Activated naive CD8-positive, alpha-beta T cell (primary cell): ENCODE data around the gene SCARB1.

Experiments
- H3K27ac Mint-ChIP-seq: one replicate; pipeline ENCODE4 v1.8.0; 2021; ENCODE audit warnings: mixed read lengths
- H3K27me3 Mint-ChIP-seq: one replicate; pipeline ENCODE4 v1.8.0; 2021; ENCODE audit warnings: mixed read lengths
- H3K36me3 Mint-ChIP-seq: one replicate; pipeline ENCODE4 v1.8.0; 2021; ENCODE audit warnings: mixed read lengths
- H3K4me1 Mint-ChIP-seq: one replicate; pipeline ENCODE4 v1.8.0; 2021; ENCODE audit warnings: low read depth, mixed read lengths
- H3K4me3 Mint-ChIP-seq: one replicate; pipeline ENCODE4 v1.8.0; 2021; ENCODE audit warnings: mild to moderate bottlenecking, mixed read lengths
- H3K9me3 Mint-ChIP-seq: one replicate; pipeline ENCODE4 v1.8.0; 2021; ENCODE audit warnings: low read depth, mixed read lengths

Gene SCARB1

GRCh38 chr12:124814741-124815613 lies 48.7 kb downstream of the SCARB1 start:
- Mint-ChIP-seq H3K27me3 (no peaks in the 10 kb centered on the region), H3K27ac (no peak overlapping the region), H3K4me1 (no peaks in the 10 kb centered on the region), H3K9me3 (no peaks in the 10 kb centered on the region), H3K36me3 (peaks cover 10% of the 10 kb centered on the region), H3K4me3 (no peak overlapping the region)

DNA sequence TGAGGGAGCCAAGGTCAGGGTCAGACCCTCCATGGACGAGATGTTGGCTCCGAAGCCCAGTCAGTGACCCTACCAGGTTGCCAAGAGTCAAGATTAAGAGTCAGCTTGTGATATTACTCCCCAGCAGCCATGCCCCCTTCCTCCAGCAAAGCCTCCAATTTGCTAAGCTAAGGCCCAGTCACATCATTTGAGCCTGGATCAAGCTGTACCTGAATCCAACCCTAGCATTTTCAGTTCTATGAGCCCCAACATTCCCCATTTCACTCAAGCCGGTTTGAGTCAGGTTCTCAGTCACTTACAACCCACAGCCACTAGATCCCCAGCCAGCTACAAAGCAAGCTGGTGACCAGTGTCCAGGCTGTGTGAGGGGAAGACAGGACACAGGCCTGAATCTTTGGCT lies 49.9 kb downstream of the SCARB1 start:
- H3K27ac Mint-ChIP-seq, result no peak overlapping the region

DNA sequence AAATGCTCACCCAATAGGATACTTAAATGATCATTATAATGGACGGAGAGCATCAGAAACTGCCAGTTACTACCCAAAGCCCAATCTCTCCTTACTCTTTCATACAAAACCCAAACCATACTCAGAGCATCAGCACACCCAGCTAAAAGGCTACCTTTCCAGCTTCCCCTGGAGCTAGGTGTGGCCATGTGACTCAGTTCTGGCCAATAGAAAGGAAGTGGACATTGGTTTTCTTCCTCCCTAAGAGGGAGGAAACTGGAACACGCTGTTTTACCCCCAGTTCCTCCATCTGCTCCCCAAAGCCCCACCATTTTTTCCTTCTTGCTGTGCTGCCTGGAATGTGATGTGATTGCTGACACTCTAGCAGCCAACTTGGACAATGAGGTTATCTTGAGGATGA lies 50.7 kb downstream of the SCARB1 start:
- Mint-ChIP-seq H3K36me3 (peaks cover 10% of the 10 kb centered on the region), H3K9me3 (no peaks in the 10 kb centered on the region), H3K4me1 (no peaks in the 10 kb centered on the region), H3K27ac (no peak overlapping the region), H3K4me3 (no peak overlapping the region), H3K27me3 (no peaks in the 10 kb centered on the region)

More for the DNA sequence above, 49.9 kb downstream of the SCARB1 start:
- Mint-ChIP-seq H3K27me3 (no peaks in the 10 kb centered on the region), H3K36me3 (peaks cover 10% of the 10 kb centered on the region), H3K4me3 (no peak overlapping the region), H3K9me3 (no peaks in the 10 kb centered on the region), H3K4me1 (no peaks in the 10 kb centered on the region)

GRCh38 chr12:124812356-124812755 lies 51.3 kb downstream of the SCARB1 start:
- Mint-ChIP-seq H3K36me3 (peaks cover 10% of the 10 kb centered on the region), H3K4me3 (no peak overlapping the region), H3K27ac (no peak overlapping the region), H3K27me3 (no peaks in the 10 kb centered on the region), H3K9me3 (no peaks in the 10 kb centered on the region), H3K4me1 (no peaks in the 10 kb centered on the region)

DNA sequence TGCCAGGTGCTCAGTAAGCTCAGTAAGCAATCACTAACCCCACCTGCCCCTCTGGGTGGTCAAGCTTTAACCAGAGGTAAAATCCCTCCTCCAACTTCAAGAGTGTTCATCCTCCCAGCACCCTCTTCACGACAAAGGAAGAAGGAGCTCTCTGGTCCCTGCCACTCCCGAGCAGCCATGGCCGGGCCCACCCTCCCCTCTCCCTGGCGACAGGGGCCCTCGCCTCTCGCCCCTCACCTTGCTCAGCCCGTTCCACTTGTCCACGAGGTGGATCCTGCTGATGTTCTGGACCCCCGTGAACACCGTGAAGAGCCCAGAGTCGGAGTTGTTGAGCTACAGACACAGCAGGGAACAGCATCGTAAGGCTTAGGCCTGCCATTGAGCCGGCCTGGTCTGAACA lies 52.0 kb downstream of the SCARB1 start:
- H3K27ac Mint-ChIP-seq, result no peak overlapping the region
- H3K4me1 Mint-ChIP-seq, result no peaks in the 10 kb centered on the region
- peaks cover 12% of the 10 kb centered on the region for H3K36me3 Mint-ChIP-seq
- no peaks in the 10 kb centered on the region for H3K27me3 Mint-ChIP-seq
- no peak overlapping the region for H3K4me3 Mint-ChIP-seq
- no peaks in the 10 kb centered on the region for H3K9me3 Mint-ChIP-seq

GRCh38 chr12:124809878-124810277 lies 53.8 kb downstream of the SCARB1 start:
- Mint-ChIP-seq H3K4me3 (no peak overlapping the region), H3K4me1 (no peaks in the 10 kb centered on the region), H3K27me3 (no peaks in the 10 kb centered on the region), H3K9me3 (no peaks in the 10 kb centered on the region), H3K27ac (no peak overlapping the region), H3K36me3 (peaks cover 12% of the 10 kb centered on the region)

- peaks cover 14% of the 10 kb centered on the region for H3K36me3 Mint-ChIP-seq
- H3K4me3 Mint-ChIP-seq, result no peak overlapping the region
- no peaks in the 10 kb centered on the region for H3K27me3 Mint-ChIP-seq
- no peak overlapping the region for H3K27ac Mint-ChIP-seq
- H3K4me1 Mint-ChIP-seq, result no peaks in the 10 kb centered on the region
- H3K9me3 Mint-ChIP-seq, result no peaks in the 10 kb centered on the region
Measured at GRCh38 chr12:124809391-124809790, 54.3 kb downstream of the SCARB1 start.

- Mint-ChIP-seq H3K27ac (no peak overlapping the region), H3K36me3 (peaks cover 8% of the 10 kb centered on the region), H3K9me3 (no peaks in the 10 kb centered on the region), H3K27me3 (no peaks in the 10 kb centered on the region), H3K4me3 (no peak overlapping the region), H3K4me1 (no peaks in the 10 kb centered on the region)
Measured at GRCh38 chr12:124808272-124808671, 55.4 kb downstream of the SCARB1 start.

DNA sequence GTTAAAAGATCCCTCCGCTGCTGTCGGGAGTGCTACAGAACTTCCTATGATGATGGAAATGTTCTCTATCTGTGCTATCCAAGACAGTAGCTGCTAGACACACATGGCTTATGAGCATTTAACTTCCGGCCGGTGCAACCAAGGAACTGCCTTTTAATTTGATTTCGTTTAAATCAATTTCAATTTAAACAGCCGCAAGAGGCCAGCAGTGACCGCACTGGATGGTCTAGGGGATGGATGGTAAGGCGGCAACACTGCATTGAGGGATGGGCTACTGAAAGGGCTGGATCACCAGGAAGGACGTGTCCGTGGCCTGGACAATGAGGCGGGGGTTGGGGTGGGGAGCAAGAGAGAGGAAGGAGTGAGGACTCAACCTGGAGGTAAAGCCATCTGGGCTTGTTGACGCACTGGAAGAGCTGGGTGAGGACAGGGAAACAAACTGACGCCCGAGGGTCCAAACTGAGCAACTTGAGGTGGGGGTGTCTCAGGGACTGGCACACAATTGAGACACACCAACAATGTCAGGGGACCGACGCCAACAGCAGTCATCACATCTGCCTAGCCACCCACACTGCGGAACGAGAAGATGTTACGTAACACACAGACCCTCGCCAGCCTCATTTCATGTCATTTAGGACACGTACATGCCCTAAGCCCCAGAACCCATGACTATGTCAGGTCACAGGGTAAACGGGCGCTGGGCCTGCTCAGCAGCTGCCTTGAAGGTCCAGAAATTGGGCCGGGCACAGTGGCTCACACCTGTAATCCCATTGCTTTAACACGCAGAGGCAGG lies 57.6 kb downstream of the SCARB1 start:
- H3K27ac Mint-ChIP-seq, result no peak overlapping the region
- H3K4me1 Mint-ChIP-seq, result no peaks in the 10 kb centered on the region
- no peak overlapping the region for H3K4me3 Mint-ChIP-seq
- H3K27me3 Mint-ChIP-seq, result no peaks in the 10 kb centered on the region
- H3K9me3 Mint-ChIP-seq, result no peaks in the 10 kb centered on the region
- peaks cover 6% of the 10 kb centered on the region for H3K36me3 Mint-ChIP-seq

GRCh38 chr12:124805050-124805449 lies 58.6 kb downstream of the SCARB1 start:
- Mint-ChIP-seq H3K4me3 (no peak overlapping the region), H3K27ac (peak overlapping the region; percentile 54), H3K4me1 (no peaks in the 10 kb centered on the region), H3K9me3 (no peaks in the 10 kb centered on the region), H3K36me3 (peaks cover 4% of the 10 kb centered on the region), H3K27me3 (no peaks in the 10 kb centered on the region)

DNA sequence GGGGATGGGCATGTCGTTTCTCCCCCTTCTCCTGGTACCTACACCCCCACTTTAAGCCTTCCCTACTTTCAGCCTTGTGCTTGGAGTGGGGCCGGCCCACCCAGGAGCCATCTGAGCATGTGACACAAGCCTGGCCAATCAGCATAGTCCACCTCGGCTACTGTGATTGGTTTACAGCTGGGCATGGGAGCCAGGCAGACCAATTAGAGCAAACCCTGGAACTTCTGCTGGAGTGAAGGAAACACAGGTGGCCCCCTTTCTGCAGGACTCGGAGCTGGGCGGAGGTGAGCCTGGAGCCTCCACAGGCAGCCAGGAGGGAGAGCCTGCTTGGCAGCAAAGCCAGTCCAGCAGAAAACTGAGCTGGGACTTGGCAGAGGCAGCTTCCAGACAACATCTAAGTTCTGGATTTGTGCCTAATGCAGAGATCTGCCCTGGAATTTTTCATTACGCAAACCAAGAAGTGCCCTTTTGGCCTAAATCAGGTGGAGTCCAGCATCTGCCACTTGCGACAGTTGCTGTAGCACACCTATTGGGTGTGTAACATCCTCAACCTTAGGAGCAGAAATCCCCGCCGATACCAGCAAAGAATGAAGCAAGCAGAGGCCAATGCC lies 59.5 kb downstream of the SCARB1 start:
- no peaks in the 10 kb centered on the region for H3K9me3 Mint-ChIP-seq
- peaks cover 6% of the 10 kb centered on the region for H3K36me3 Mint-ChIP-seq
- H3K27me3 Mint-ChIP-seq, result no peaks in the 10 kb centered on the region
- no peak overlapping the region for H3K27ac Mint-ChIP-seq
- no peak overlapping the region for H3K4me3 Mint-ChIP-seq
- no peaks in the 10 kb centered on the region for H3K4me1 Mint-ChIP-seq

DNA sequence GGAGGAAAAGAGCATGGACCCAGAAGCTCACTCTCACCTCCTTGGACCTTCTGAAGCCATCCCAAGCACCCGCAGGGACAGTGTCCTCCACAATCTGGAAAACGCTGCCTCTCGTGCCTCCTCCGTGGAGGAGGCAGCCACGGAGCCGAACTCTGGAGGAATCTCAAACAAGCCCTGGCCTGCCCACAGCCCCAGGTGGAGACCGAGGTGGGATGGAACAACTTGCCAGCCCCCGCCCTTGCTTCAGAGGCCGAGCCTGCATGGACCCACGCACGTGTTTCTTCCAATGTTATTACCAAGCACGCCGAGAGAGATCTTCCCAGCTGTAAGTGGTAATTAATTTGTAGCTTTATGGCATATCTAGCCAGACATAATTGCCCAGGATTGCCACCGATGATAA lies 61.3 kb downstream of the SCARB1 start:
- peaks cover 9% of the 10 kb centered on the region for H3K36me3 Mint-ChIP-seq
- no peak overlapping the region for H3K4me3 Mint-ChIP-seq
- no peak overlapping the region for H3K27ac Mint-ChIP-seq
- no peaks in the 10 kb centered on the region for H3K4me1 Mint-ChIP-seq
- H3K9me3 Mint-ChIP-seq, result no peaks in the 10 kb centered on the region
- H3K27me3 Mint-ChIP-seq, result no peaks in the 10 kb centered on the region

DNA sequence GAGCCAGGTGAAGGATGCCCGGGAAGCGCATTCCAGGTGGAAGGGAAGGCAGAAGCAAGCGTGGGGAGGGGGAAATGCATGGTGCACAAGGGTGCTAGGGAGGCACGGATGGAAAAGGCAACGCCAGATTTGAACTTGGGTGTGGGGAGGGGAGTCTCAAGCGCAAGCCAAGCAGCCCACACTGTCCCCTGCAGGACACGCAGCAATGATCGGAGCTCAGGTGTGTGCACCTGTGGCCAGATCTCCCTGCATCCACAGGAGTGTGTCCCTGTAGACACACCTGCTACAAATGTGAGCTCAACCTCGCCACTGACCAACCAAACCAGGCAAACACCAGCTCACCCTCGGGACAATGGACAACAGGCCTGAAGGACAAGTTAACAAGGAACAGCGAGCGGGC lies 63.2 kb downstream of the SCARB1 start:
- H3K9me3 Mint-ChIP-seq, result no peaks in the 10 kb centered on the region
- H3K4me3 Mint-ChIP-seq, result no peak overlapping the region
- no peak overlapping the region for H3K27ac Mint-ChIP-seq
- H3K27me3 Mint-ChIP-seq, result no peaks in the 10 kb centered on the region
- H3K36me3 Mint-ChIP-seq, result peaks cover 9% of the 10 kb centered on the region
- H3K4me1 Mint-ChIP-seq, result peaks cover 6% of the 10 kb centered on the region

DNA sequence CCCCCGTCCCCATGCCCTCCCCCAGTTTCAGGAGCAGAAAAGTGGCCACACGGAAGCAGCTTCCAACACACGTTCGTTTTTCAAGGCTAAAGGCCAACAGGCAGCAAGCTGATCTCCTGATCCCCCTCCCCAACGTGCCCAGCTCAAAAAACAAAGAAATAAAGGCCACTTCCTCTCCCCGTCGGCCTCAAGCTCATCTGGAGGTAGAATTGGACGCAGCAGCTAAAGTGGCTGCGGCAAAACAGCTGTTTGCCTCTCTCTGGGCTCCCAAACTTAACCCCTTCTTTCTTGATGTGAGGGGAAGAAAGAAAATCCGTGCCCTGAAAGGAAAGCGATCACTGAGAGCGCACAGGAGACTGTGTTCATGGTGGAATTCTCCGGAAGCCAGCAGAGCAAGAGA lies 66.3 kb downstream of the SCARB1 start:
- Mint-ChIP-seq H3K4me3 (no peak overlapping the region), H3K4me1 (peaks cover 6% of the 10 kb centered on the region), H3K27ac (no peak overlapping the region), H3K27me3 (no peaks in the 10 kb centered on the region), H3K9me3 (no peaks in the 10 kb centered on the region), H3K36me3 (peaks cover 10% of the 10 kb centered on the region)

DNA sequence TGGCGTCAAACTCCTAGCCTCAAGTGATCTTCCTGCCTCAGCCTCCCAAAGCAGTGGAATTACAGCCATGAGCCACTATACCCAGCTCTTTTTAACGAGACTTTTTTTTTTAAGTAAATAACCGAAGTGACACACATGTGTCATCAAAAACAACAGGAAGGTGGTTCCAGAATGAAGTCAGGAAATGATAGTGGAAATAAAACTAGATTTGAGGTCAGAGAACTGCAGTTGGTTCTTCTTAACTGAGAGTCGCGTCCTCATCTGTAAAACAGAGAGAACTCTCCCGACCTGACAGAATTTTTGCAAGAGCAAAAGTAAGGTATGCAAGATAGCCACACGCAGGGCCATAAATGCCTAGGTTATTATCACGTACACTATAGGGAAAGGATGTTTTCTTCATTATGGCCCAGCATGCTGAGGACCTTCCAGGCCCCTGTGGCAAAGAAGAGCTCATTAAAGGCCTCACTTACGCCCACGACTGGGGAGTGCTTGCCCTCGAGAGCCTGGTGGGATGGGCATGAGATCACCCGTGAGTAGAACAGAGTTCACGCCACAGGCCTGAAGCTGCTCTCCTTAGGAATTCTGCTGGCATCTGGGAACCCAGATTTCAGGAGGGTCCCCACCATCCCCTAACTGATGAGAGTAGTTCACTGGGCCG lies 67.2 kb downstream of the SCARB1 start:
- peaks cover 10% of the 10 kb centered on the region for H3K36me3 Mint-ChIP-seq
- no peak overlapping the region for H3K27ac Mint-ChIP-seq
- no peaks in the 10 kb centered on the region for H3K9me3 Mint-ChIP-seq
- peaks cover 6% of the 10 kb centered on the region for H3K4me1 Mint-ChIP-seq
- H3K4me3 Mint-ChIP-seq, result no peak overlapping the region
- no peaks in the 10 kb centered on the region for H3K27me3 Mint-ChIP-seq
